KOPT-K1 (cell line): ENCODE data around the gene SDF4.

ENCODE experiments used
- H3K27ac ChIP-seq: fragments of 200-600 bp; sonication (generic); 2 replicates; pipeline ENCODE4 v1.5.1; 2016; ENCODE audit warnings: antibody characterized with exemption, mild to moderate bottlenecking, low read depth, low read length; ENCODE audit not compliant: poor library complexity, severe bottlenecking
- H3K36me3 ChIP-seq: fragments of 200-600 bp; sonication (generic); 2 replicates; pipeline ENCODE4 v1.5.1; 2017; ENCODE audit warnings: antibody characterized with exemption, mild to moderate bottlenecking, low read length, moderate library complexity; ENCODE audit not compliant: insufficient read depth
- H3K9me3 ChIP-seq: fragments of 200-600 bp; sonication (generic); 2 replicates; pipeline ENCODE4 v1.5.1; 2017; ENCODE audit warnings: antibody characterized with exemption, low read length, mild to moderate bottlenecking; ENCODE audit not compliant: insufficient read depth, poor library complexity, severe bottlenecking

The SDF4 gene

DNA sequence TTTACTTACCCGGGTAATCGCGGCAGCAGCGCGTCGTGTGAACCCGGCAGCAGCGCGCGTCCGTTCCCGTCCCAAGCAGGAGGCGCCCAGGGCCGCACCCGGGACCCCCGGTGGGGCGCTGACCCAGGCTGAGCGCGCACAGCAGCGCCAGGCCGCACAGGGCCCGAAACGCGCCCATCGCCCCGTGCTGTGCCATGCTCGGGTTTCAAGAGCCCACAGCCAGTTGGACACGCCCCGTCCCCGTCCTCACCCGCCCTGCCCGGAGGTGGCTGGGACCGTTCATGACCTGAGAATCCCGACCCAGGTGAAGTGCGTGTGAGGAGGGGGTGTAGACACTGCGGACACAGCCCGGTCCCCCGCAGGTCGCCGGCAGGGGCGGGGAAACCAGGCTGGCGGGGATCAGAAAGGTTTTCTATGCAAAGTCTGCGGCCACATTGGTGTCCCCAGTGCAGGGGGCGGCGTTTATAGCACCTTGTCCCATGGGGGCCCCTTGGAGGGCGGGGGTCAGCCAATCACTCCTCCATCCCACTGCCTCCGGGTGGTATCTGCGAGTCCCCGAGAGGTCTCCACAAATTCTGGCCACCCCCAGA is 25.3 kb downstream of the SDF4 start, which contains the start of gene TNFRSF18:
Gene TNFRSF18, minus strand, starts transcription at position 217 of the 590 bp plus-strand sequence. Its CDS starts 21 bp downstream, at position 196.
- H3K36me3 ChIP-seq, result no peaks in the 10 kb centered on the region
- H3K9me3 ChIP-seq, result no peaks in the 10 kb centered on the region
- H3K27ac ChIP-seq, result no peak within 1 kb of the TSS

GRCh38 chr1:1205769-1206375 is 25.9 kb downstream of the SDF4 start:
- Histone ChIP-seq H3K36me3 (no peaks in the 10 kb centered on the region), H3K9me3 (no peaks in the 10 kb centered on the region), H3K27ac (no peak overlapping the region)

- Histone ChIP-seq H3K27ac (no peak overlapping the region), H3K9me3 (no peaks in the 10 kb centered on the region), H3K36me3 (no peaks in the 10 kb centered on the region)
Measured at GRCh38 chr1:1204998-1205768, 26.6 kb downstream of the SDF4 start.

GRCh38 chr1:1204425-1204920 is 27.3 kb downstream of the SDF4 start:
- Histone ChIP-seq H3K9me3 (no peaks in the 10 kb centered on the region), H3K27ac (no peak overlapping the region), H3K36me3 (no peaks in the 10 kb centered on the region)

- Histone ChIP-seq H3K36me3 (no peaks in the 10 kb centered on the region), H3K9me3 (no peaks in the 10 kb centered on the region), H3K27ac (no peak overlapping the region)
Measured at GRCh38 chr1:1203561-1204424, 28.0 kb downstream of the SDF4 start.

DNA sequence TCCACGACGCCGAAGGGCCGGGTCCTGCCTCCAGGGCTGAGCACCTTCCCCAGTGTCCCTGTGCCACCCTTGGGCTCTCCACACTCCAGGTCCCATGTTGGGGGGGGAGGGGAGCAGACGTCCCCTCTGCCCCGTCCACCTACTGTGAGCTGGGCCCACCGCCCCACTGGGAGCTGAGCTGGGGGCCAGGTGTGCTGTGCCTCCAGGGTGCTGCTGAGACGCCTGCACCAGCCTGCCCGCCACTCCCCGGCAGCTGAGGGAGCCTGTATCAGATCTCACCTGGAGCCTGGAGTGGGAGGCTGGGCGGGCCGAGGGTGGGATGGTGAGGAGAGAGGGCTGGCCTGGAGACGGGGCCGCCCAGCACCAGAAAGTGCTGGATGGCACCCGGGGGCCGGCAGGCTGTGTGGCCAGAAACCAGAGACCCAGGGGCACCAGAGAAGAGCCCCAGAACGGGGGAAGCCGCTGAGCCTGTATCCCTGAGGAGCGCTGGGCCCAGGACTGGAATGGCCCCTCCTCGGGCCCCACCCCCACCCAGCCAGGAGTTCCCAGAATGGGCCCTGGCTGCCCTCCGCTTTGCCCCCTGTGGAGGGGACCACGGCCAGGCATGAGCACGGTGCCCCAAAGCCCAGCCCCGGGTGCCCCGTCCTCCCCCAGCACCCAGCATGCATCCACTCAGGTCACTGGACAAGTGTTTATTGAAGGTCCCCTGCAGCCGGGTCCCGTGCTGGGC is 28.8 kb downstream of the SDF4 start:
- no peaks in the 10 kb centered on the region for H3K36me3 ChIP-seq
- no peaks in the 10 kb centered on the region for H3K9me3 ChIP-seq
- H3K27ac ChIP-seq, result no peak overlapping the region

DNA sequence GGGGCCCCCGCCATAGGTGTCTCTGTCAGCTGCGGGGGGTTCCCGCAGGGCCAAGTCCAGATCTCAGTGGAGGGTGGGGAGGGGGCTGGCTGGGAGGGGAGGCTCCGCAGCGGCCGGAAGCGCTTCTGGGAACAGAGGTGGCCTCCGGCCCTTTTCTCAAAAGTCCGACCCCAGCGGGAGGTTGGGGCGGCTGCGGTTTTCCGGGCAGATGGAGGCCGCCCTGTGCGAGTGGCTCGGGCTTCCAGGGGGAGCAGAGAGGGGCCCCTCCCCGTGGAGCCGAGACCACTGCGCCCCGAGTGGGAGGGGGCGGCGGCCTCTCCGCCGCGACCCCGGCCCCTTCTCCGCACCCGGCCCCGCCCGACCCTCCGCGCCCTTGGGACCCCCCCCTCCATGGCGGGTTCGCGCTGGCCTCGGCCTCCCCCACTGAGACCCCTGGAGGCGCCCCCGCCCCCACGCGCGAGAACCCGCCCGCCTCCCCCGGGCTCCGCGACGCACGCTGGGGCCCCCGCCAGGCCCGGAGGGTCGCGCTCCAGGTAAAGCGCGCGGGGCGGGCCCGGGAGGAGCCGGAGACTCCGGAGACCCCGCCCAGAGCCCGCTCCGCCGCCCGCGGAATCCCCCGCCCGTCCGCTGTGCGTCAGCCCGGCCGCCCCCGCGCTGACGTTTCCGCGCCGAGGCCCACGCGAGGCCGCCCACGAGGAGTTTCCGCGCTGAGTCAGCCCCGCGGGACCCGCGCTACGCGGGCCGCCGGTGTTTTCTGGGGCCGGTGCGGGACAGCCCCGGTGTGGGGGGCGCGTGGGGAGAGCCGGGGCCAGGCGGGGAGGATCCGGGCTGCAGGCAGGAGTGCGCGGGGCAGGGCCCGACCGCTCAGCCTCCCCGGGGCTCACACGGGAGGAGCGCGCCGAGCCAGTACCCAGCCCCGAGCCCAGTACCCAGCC is 30.7 kb downstream of the SDF4 start:
- no peaks in the 10 kb centered on the region for H3K9me3 ChIP-seq
- no peak overlapping the region for H3K27ac ChIP-seq
- no peaks in the 10 kb centered on the region for H3K36me3 ChIP-seq

- Histone ChIP-seq H3K36me3 (no peaks in the 10 kb centered on the region), H3K27ac (no peak overlapping the region), H3K9me3 (peaks cover under 1% of the 10 kb centered on the region)
Measured at GRCh38 chr1:1199961-1200875, 31.6 kb downstream of the SDF4 start.

DNA sequence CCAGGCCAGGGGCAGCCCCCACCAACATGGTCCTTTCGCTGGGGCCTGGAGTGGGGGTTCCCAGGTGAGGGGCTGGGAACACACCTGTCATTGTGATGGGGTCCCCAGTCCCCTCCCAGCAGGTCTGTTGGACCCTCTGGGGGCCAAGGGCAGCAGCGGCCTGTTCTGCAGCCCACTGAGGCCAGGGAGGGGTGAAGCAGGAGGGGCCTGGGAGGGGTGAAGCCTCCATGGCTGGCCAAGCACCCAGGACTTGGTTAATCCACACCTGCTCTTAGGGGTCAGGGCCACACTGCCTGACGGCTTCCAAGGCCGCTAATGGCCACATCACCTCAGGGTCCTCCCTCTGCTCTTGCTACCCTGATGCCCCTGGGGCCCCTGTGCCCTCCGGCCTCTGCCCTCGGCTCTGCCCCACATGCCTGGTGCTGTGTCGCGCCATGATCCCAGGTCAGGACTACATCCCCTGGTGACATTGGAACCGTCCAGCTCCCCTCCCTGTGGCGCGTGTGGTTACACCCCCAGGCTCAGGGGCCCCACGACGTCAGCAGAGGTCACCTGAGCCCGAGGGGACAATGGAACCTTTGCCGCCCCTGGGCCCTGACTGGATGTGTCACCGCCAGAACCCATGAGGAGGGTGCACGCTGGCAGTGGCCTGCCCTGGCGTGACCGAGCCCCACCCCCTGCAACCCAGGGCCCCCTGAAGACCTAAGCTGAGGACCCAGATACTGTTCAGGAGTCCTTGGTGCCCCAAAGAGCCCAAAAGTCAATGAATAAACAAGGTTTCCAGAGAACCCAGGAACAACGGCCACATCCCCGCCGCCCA is 32.5 kb downstream of the SDF4 start:
- Histone ChIP-seq H3K36me3 (no peaks in the 10 kb centered on the region), H3K9me3 (peaks cover 9% of the 10 kb centered on the region), H3K27ac (no peak overlapping the region)

GRCh38 chr1:1198423-1199140 is 33.2 kb downstream of the SDF4 start:
- no peaks in the 10 kb centered on the region for H3K36me3 ChIP-seq
- peaks cover 12% of the 10 kb centered on the region for H3K9me3 ChIP-seq
- H3K27ac ChIP-seq, result no peak overlapping the region

DNA sequence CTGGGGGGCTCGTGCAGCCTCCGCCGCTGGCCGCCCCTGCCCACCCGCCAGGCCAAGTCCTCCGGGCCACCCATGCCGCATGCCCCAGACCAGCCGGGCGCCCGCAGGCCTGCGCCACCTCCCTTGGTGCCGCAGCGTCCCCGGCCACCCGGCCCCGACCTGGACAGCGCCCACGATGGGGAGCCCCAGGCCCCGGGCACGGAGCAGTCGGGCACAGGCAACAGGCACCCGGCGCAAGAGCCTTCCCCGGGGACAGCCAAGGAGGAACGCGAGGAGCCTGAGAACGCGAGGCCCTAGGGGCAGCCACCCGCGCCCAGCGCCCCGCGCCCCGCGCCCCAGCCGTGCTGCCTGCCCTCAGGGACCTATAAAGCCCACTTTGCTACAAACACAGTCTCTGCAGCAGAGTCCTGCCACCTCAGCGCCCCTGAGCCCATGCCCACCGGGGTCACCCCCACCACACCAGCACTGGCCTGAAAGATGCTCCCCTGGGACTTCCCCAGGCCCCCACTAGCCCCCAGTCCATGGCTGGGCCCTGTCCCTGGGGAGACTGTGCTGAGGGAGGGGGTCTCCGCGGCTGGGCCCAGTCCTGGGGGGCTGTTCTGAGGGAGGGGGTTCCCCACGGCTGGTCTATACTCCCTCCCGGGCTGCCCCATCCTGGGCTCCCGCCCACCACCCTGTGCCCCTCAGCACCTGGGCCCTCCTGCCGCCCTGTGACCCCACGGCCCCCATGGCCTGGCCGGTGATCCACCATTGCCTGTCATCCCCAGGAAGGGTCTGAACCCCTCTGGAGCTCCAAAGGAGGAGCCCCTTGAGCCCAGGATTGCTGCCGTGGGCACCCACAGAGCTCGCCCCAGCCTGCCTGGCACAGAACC is 34.0 kb downstream of the SDF4 start:
- peaks cover 12% of the 10 kb centered on the region for H3K9me3 ChIP-seq
- no peaks in the 10 kb centered on the region for H3K36me3 ChIP-seq
- no peak overlapping the region for H3K27ac ChIP-seq
